Lower leg skin (tissue), 4 donors: ENCODE results near the gene LRRC15. TPM values are rescaled to one million over a fixed set of nuclear protein-coding genes. Genes with fewer than 3 reads are reported as not detected.

Experiments
- DNase-seq, 2 donors: peaks; one replicate each; pipeline ENCODE4 v3.0.0-alpha.2; 2019; ENCODE audit warnings: low spot score in 2 of 2
- H3K4me3 ChIP-seq: fragments of 200-600 bp; sonication (generic); 2 replicates; pipeline ENCODE4 v1.5.1; 2017; ENCODE audit warnings: mild to moderate bottlenecking, low read depth; ENCODE audit not compliant: poor library complexity, severe bottlenecking
- POLR2A ChIP-seq, 2 donors: fragments of 450-650 bp; IDR thresholded peaks; one replicate each; pipeline ENCODE4 v1.6.1; 2016 to 2017; ENCODE audit warnings: antibody characterized with exemption in 2 of 2, mild to moderate bottlenecking in 1 of 2, moderate library complexity in 1 of 2
- WGBS, 2 donors: methylation state at CpG; one replicate each; pipeline ENCODE4 v1.1.5; 2018; 5-methylcytosine and 5-hydroxymethylcytosine counted together
- intact Hi-C: fragments of 100-400 bp; cut with DNase I; formaldehyde crosslinking; loops from one replicate; pipeline ENCODE4 v1.15.0; 2023; ENCODE audit warnings: low total_unique reads
- total RNA-seq, 4 donors: library from RNA; depleted of rRNA; stranded (reverse); fragments of >200 nt; gene quantifications; one replicate each; pipeline ENCODE4 v1.1.0, GENCODE V29; 2016
- TF ChIP-seq, protein P1 (sequence below), 3 donors: fragments of 450-650 bp; IDR thresholded peaks; one replicate each; pipeline ENCODE4 v1.5.1; 2016; ENCODE audit warnings: antibody characterized with exemption in 3 of 3, mild to moderate bottlenecking in 3 of 3, moderate library complexity in 2 of 3

Gene LRRC15
- total RNA-seq, 4 donors from 2014 or later: 0.08 to 21.0 (median 0.63) TPM

DNA sequence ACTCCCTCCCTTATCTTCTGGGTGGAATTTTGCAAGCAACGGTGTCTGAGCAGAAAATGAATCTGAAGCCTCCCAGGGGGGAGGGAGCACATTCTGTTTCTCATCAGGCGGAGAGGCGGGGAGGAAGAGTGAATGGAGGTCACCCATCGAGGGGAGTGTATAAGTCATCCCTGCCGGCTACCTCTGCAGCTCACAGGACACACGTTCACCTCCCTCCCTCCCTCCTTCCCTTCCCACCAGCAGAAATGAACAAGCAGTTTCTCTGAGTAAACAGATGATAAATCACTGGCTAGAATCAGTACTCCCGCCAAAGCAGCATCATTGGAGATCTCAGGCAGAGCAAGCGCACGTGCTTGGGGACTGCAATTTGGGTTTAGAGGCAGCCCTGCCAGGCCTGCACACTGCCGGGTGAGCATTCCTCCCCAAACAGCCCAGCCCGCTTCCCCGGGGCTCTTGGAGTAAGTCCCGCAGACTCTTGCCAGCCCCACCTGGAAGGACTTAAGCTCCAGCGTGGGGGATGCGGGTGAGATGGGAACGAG lies 56.7 kb downstream of the LRRC15 start:
- peak; percentile 77 to 92 for DNase-seq
- TF ChIP-seq POLR2A (IDR thresholded peaks at IDR 0.05): no peak
- intact Hi-C loops: loop anchor here (10.0 kb wide), 2 partner anchors 178 to 648 kb away; partner anchors contain the start of gene HES1
- 11 to 14% methylated on average over 16 of the region's 16 CpGs for WGBS, 2 donors
- H3K4me3 ChIP-seq: no peak overlapping the region

DNA sequence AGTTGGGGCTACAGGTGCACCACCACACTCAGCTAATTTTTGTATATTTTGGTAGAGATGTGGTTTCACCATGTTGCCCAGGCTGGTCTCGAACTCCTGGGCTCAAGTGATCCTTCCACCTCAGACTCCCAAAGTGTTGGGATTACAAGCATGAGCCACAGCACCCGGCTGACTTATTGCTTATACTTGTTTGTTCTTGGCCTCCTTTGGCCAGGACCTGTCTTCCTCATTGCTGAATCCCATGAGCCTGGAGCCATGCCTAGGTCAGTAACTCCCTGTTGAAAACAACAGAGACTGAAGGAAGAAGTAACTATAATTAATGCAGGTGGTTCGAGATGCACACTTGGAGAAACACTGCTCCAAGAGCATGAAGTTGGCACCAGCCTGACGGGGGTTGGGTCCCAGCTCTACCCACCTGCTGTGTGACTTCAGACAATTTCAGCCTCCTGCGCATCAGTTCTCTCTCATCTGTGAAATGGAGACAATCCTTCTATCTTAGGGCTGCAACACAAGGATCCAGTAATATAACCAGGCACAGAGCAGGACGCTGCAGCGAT lies 57.3 kb downstream of the LRRC15 start:
- intact Hi-C loops: loop anchor here (10.0 kb wide), 2 partner anchors 177 to 647 kb away; partner anchors contain the start of gene HES1
- TF ChIP-seq, protein P1, sequence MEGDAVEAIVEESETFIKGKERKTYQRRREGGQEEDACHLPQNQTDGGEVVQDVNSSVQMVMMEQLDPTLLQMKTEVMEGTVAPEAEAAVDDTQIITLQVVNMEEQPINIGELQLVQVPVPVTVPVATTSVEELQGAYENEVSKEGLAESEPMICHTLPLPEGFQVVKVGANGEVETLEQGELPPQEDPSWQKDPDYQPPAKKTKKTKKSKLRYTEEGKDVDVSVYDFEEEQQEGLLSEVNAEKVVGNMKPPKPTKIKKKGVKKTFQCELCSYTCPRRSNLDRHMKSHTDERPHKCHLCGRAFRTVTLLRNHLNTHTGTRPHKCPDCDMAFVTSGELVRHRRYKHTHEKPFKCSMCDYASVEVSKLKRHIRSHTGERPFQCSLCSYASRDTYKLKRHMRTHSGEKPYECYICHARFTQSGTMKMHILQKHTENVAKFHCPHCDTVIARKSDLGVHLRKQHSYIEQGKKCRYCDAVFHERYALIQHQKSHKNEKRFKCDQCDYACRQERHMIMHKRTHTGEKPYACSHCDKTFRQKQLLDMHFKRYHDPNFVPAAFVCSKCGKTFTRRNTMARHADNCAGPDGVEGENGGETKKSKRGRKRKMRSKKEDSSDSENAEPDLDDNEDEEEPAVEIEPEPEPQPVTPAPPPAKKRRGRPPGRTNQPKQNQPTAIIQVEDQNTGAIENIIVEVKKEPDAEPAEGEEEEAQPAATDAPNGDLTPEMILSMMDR (IDR thresholded peaks at IDR 0.05): no peak
- no peak for TF ChIP-seq POLR2A (IDR thresholded peaks at IDR 0.05)
- 38 to 42% methylated on average over 7 of the region's 7 CpGs for WGBS, 2 donors
- DNase-seq: peak; percentile 57 to 89
- no peak overlapping the region for H3K4me3 ChIP-seq

DNA sequence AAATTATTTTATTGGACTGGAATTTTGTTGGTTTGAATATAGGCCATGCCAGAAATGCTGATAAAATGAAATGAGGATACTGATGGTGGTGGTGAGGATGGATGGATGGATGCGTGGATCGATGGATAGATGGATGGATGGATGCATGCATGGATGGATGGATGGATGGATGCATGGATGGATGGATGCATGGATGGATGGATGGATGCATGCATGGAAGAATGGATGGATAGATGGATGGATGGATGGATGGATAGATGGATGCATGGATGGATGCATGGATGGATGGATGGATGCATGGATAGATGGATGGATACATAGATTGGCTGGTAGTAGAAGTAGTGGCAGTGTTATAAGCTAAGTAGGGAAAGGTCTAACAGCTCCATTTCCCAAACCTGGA lies 58.5 kb downstream of the LRRC15 start:
- DNase-seq: no peak
- H3K4me3 ChIP-seq: no peak overlapping the region
- no peak for TF ChIP-seq POLR2A (IDR thresholded peaks at IDR 0.05)
- TF ChIP-seq, protein P1 (IDR thresholded peaks at IDR 0.05): no peak
- 97% methylated on average over 2 of the region's 2 CpGs for WGBS, 2 donors
- intact Hi-C loops: loop anchor here (10.0 kb wide), 2 partner anchors 176 to 646 kb away; partner anchors contain the start of gene HES1

DNA sequence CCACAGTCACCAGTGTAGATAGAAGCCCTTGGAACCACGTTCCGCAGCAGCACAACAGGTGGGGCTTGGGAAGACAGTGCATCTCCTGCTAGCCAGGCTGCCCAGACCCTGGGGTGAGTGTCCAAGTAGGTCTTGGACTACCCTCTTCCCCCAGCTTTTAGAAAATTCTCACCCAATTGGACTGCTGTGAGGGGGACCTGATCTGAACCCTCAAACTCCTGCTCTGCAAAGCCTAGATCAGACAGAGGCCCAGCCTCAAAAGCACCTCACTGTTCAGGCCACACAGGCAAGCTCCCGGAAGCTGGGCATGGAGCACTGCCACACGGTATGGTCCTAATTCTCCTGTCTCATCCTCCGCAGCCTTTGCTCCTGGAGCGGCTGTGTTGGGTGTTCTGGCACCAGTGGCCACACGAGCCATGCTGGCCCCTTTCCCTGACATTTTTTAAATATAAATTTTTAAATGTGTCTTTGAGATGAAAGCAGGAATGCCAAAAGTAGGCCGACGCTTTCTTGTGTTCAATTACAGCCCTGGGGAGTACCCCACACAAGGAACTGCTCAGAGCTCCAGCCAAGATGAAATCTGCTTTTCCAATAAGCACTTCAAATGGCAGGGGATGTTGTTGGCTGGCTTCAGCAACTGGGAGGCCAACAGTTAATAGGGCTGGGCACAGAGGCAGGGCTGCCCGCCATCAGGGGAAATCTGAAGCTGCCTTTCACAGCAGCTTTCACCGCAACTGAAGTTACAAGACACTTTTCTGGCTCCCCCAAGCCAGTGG lies 59.3 kb downstream of the LRRC15 start:
- intact Hi-C loops: loop anchor here (10.0 kb wide), 2 partner anchors 175 to 645 kb away; partner anchors contain the start of gene HES1
- TF ChIP-seq POLR2A (IDR thresholded peaks at IDR 0.05): no peak
- 68 to 71% methylated on average over 11 of the region's 11 CpGs for WGBS, 2 donors
- DNase-seq: peak in 1 of 2 donors; percentile 79
- no peak overlapping the region for H3K4me3 ChIP-seq

- intact Hi-C loops: no loop called here
- TF ChIP-seq, protein P1 (IDR thresholded peaks at IDR 0.05): no peak
- TF ChIP-seq POLR2A (IDR thresholded peaks at IDR 0.05): no peak
- WGBS, 2 donors: 74 to 76% methylated on average over 8 of the region's 8 CpGs
Measured at GRCh38 chr3:194308601-194309449, 60.7 kb downstream of the LRRC15 start.

GRCh38 chr3:194307849-194308248 lies 61.7 kb downstream of the LRRC15 start:
- intact Hi-C loops: no loop called here

More at GRCh38 chr3:194308601-194309449, 60.7 kb downstream of the LRRC15 start:
- no peak for DNase-seq
- no peak overlapping the region for H3K4me3 ChIP-seq

More at GRCh38 chr3:194307849-194308248, 61.7 kb downstream of the LRRC15 start:
- no peak overlapping the region for H3K4me3 ChIP-seq
- TF ChIP-seq POLR2A (IDR thresholded peaks at IDR 0.05): no peak
- TF ChIP-seq, protein P1 (IDR thresholded peaks at IDR 0.05): no peak
- no peak for DNase-seq
- WGBS, 2 donors: 94 to 97% methylated on average over 8 of the region's 8 CpGs
